ENCODE measurements around the gene GCDH.
A peak's percentile ranks its signal among the peaks of the same experiment; 100 is the strongest.
"Not testable (repeated sequence)": the region's sequence is repeated elsewhere in the genome, so short reads cannot be mapped to it uniquely, and the experiment has no call there.

Gene GCDH

GRCh38 chr19:12912571-12912970 is 21.6 kb downstream of the GCDH start:
- no peak for DNase-seq

GRCh38 chr19:12913011-12913561 is 22.1 kb downstream of the GCDH start:
- peak; percentile 85 for DNase-seq

- DNase-seq = no peak
Measured at GRCh38 chr19:12913851-12914690, 23.1 kb downstream of the GCDH start.

GRCh38 chr19:12915860-12916259 is 24.9 kb downstream of the GCDH start:
- DNase-seq = not testable (repeated sequence)

GRCh38 chr19:12918253-12918652 is 27.3 kb downstream of the GCDH start:
- DNase-seq = no peak

GRCh38 chr19:12921047-12921446 is 30.1 kb downstream of the GCDH start:
- no peak for DNase-seq

GRCh38 chr19:12922959-12923358 is 32.0 kb downstream of the GCDH start:
- no peak for DNase-seq

GRCh38 chr19:12924621-12925310 is 33.8 kb downstream of the GCDH start:
- no peak for DNase-seq

GRCh38 chr19:12930002-12930645 is 39.2 kb downstream of the GCDH start:
- no peak for DNase-seq

- no peak for DNase-seq
Measured at GRCh38 chr19:12932392-12933286, 41.7 kb downstream of the GCDH start.

GRCh38 chr19:12933287-12934072 is 42.5 kb downstream of the GCDH start, which contains the start of gene FARSA:
Gene FARSA (minus strand): TSS chr19:12933711. CDS start chr19:12933696, 15 bp downstream.
- peak; percentile 96 for DNase-seq

- DNase-seq = no peak
Measured at GRCh38 chr19:12935071-12935470, 44.1 kb downstream of the GCDH start.

- no peak for DNase-seq
Measured at GRCh38 chr19:12936582-12936981, 45.6 kb downstream of the GCDH start.

- peak; percentile 71 for DNase-seq
Measured at GRCh38 chr19:12937093-12937926, 46.4 kb downstream of the GCDH start.

GRCh38 chr19:12937927-12938778 is 47.2 kb downstream of the GCDH start, which contains the start of gene CALR:
Gene CALR (plus strand): TSS chr19:12938609. CDS start chr19:12938680, 71 bp downstream.
- peak; percentile 100 for DNase-seq

- DNase-seq = peak; percentile 53
Measured at GRCh38 chr19:12938779-12939601, 48.0 kb downstream of the GCDH start.

- DNase-seq = no peak
Measured at GRCh38 chr19:12939975-12940423, 49.0 kb downstream of the GCDH start.

GRCh38 chr19:12940897-12941296 is 49.9 kb downstream of the GCDH start:
- no peak for DNase-seq

Data from eye (tissue), 1 donor.